NCI-H2196 (cell line): ENCODE measurements around the gene PTGER3.
"Not testable (repeated sequence)": the region's sequence is repeated elsewhere in the genome, so short reads cannot be mapped to it uniquely, and the experiment has no call there.

ENCODE experiments used
- DNase-seq: peaks from one replicate; lab custom pipeline; 2025; ENCODE audit not compliant: unreplicated experiment; lab: John Stamatoyannopoulos, UW

Gene PTGER3

GRCh38 chr1:70961374-70961975 lies 86.1 kb downstream of the PTGER3 start:
- no peak for DNase-seq

GRCh38 chr1:70948396-70949017 lies 99.1 kb downstream of the PTGER3 start:
- DNase-seq = no peak

- DNase-seq = no peak
These were observed 99.8 kb downstream of the PTGER3 start for GRCh38 chr1:70947835-70948234.

GRCh38 chr1:70945676-70946075 lies 101.9 kb downstream of the PTGER3 start:
- DNase-seq = no peak

- no peak for DNase-seq
These were observed 102.4 kb downstream of the PTGER3 start for GRCh38 chr1:70945251-70945650.

- DNase-seq = no peak
These were observed 106.1 kb downstream of the PTGER3 start for GRCh38 chr1:70941563-70941962.

GRCh38 chr1:70940398-70940797 lies 107.2 kb downstream of the PTGER3 start:
- DNase-seq = not testable (repeated sequence)

GRCh38 chr1:70934194-70934961 lies 113.2 kb downstream of the PTGER3 start:
- DNase-seq = no peak

- no peak for DNase-seq
These were observed 117.6 kb downstream of the PTGER3 start for GRCh38 chr1:70930062-70930461.

GRCh38 chr1:70922196-70922595 lies 125.4 kb downstream of the PTGER3 start:
- DNase-seq = no peak
